Peyer's patch (tissue), 4 donors: Measurements from ENCODE around the gene KHDC1L.

Experiments
- CTCF ChIP-seq, 6 experiments: fragments of 450-650 bp in 4 of 6; fragments of 200-600 bp in 2 of 6; sonication (generic) in 1 of 6; IDR thresholded peaks; one replicate each; pipeline ENCODE4 v1.5.1; 2017 to 2019; ENCODE audit warnings: antibody characterized with exemption in 6 of 6, mild to moderate bottlenecking in 3 of 6, moderate library complexity in 1 of 6
- POLR2A ChIP-seq, 2 donors: fragments of 450-650 bp; IDR thresholded peaks; one replicate each; pipeline ENCODE4 v1.5.1; 2017; ENCODE audit warnings: antibody characterized with exemption in 2 of 2, mild to moderate bottlenecking in 2 of 2, moderate library complexity in 2 of 2

DNA sequence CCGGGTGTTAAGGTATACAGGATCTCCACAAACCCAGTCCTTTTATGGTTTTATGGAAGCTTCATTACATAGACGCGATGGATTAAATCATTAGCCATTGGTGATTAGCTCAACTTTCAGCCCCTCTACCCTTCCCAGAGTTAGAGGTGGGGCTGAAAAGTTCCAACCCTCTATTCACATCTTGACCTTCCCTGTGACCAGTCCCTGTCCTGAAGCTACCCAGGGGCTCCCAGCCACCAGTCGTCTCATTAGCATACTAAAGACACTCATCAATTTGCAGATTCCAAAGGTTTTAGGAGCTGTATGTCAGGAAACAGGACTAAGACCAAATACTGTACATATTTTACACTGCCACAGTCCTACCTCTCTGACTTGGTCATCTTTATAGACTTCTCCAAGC, 21.0 kb downstream of the KHDC1L start:
- no peak for TF ChIP-seq CTCF (IDR thresholded peaks at IDR 0.05)
- TF ChIP-seq POLR2A (IDR thresholded peaks at IDR 0.05): no peak
